Heart left ventricle (tissue), 13 donors: ENCODE data around the gene CBFA2T2.

ENCODE experiments used
- POLR2A ChIP-seq, 2 donors: fragments of 450-650 bp; IDR thresholded peaks; one replicate each; pipeline ENCODE4 v1.6.1; 2017; ENCODE audit warnings: antibody characterized with exemption in 2 of 2, mild to moderate bottlenecking in 2 of 2, moderate library complexity in 2 of 2
- TF ChIP-seq, protein P1 (sequence below), 12 donors: fragments of 200-600 bp; sonication (generic) in 4 of 12; IDR thresholded peaks; one replicate each; pipeline versions ENCODE4 v1.5.0 to v1.8.0; 2018 to 2022; ENCODE audit warnings: antibody characterized with exemption in 12 of 12, mild to moderate bottlenecking in 5 of 12
- donor health status: ischemic (EF 13 %, LVEDD 7.1; RV severe dilation, severe dysfunction).
- donor health status: DM: no; HTN: yes; CAD: no.
- donor health status: DM: no; HTN: no; CAD: no.
- donor health status: ischemic (EF 25% LVEDD 6.9; RV normal size, moderate dysfunction).
- donor health status: ischemic (EF 25% LVEDD 5.7; RV mildly dilated, moderate dysfunction).
- donor health status: ischemic (EF 35%, LVEDD 5.7; RV mildly dilated, moderate dysfunction).
- donor health status: nonischemic (EF 11% LVEDD 7.7; RV severe dilation, severe dysfunction).
- donor health status: DM: yes; HTN: yes; CAD: no.
- donor health status: PGD.
- donor health status: ischemic (EF 29% LVEDD 5.4; RV normal size, mild dysfunction).
- donor health status: nonischemic (EF 23%, LVEDD 6.1; RV moderate dilation, normal function).

GRCh38 chr20:33667676-33668465 lies 178.0 kb downstream of the CBFA2T2 start:
- TF ChIP-seq, protein P1, sequence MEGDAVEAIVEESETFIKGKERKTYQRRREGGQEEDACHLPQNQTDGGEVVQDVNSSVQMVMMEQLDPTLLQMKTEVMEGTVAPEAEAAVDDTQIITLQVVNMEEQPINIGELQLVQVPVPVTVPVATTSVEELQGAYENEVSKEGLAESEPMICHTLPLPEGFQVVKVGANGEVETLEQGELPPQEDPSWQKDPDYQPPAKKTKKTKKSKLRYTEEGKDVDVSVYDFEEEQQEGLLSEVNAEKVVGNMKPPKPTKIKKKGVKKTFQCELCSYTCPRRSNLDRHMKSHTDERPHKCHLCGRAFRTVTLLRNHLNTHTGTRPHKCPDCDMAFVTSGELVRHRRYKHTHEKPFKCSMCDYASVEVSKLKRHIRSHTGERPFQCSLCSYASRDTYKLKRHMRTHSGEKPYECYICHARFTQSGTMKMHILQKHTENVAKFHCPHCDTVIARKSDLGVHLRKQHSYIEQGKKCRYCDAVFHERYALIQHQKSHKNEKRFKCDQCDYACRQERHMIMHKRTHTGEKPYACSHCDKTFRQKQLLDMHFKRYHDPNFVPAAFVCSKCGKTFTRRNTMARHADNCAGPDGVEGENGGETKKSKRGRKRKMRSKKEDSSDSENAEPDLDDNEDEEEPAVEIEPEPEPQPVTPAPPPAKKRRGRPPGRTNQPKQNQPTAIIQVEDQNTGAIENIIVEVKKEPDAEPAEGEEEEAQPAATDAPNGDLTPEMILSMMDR (IDR thresholded peaks at IDR 0.05), result peak; percentile 83 to 95 (median 90)
- no peak for TF ChIP-seq POLR2A (IDR thresholded peaks at IDR 0.05)
